Right lobe of liver (tissue), 6 donors: ENCODE data around the gene TCP11L2. TPM values are rescaled to one million over a fixed set of nuclear protein-coding genes. Genes with fewer than 3 reads are reported as not detected.
"Not testable (repeated sequence)": the region's sequence is repeated elsewhere in the genome, so short reads cannot be mapped to it uniquely, and the experiment has no call there.

Source experiments
- ATAC-seq, 4 donors: fragments of 200-7000 bp; cut with Tn5 transposase; one replicate each; pipeline ENCODE4 v1.9.1; 2020; ENCODE audit warnings: mild to moderate bottlenecking in 4 of 4, moderate library complexity in 4 of 4
- DNase-seq, 3 donors: peaks; one replicate each; pipeline ENCODE4 v3.0.0-alpha.2; 2020
- H3K27ac ChIP-seq, 3 donors: fragments of 200-600 bp; one replicate each; pipeline ENCODE4 v1.8.0; 2022
- H3K27me3 ChIP-seq, 2 donors: fragments of 200-600 bp; one replicate each; pipeline ENCODE4 v1.8.0; 2022
- H3K36me3 ChIP-seq, 4 donors: fragments of 200-600 bp; sonication (generic) in 1 of 4; one replicate each; pipeline versions ENCODE4 v1.5.1 to v1.8.0; 2017 to 2022; ENCODE audit warnings: control low read depth in 1 of 4
- H3K4me1 ChIP-seq, 4 donors: fragments of 200-600 bp; sonication (generic) in 1 of 4; one replicate each; pipeline versions ENCODE4 v1.5.1 to v1.8.0; 2017 to 2022; ENCODE audit warnings: control low read depth in 1 of 4
- H3K4me3 ChIP-seq, 3 donors: fragments of 200-600 bp; one replicate each; pipeline ENCODE4 v1.8.0; 2022
- H3K9me3 ChIP-seq, 4 donors: fragments of 200-600 bp; sonication (generic) in 1 of 4; one replicate each; pipeline versions ENCODE4 v1.5.1 to v1.8.0; 2017 to 2022; ENCODE audit warnings: control low read depth in 1 of 4
- CTCF ChIP-seq, 4 donors: fragments of 200-600 bp in 3 of 4; fragments of 450-650 bp in 1 of 4; IDR thresholded peaks; one replicate each; pipeline versions ENCODE4 v1.5.1 to v1.8.0; 2016 to 2022; ENCODE audit warnings: antibody characterized with exemption in 4 of 4, mild to moderate bottlenecking in 2 of 4
- POLR2A ChIP-seq: fragments of 450-650 bp; IDR thresholded peaks from one replicate; pipeline ENCODE4 v1.6.1; 2017; ENCODE audit warnings: antibody characterized with exemption, mild to moderate bottlenecking
- WGBS: methylation state at CpG from one replicate; pipeline ENCODE4 v1.1.6; 2018; ENCODE audit warnings: low coverage, low lambda C conversion rate; ENCODE audit not compliant: insufficient coverage; ENCODE audit errors: missing lambda C conversion rate; 5-methylcytosine and 5-hydroxymethylcytosine counted together
- intact Hi-C, 2 donors: fragments of 100-400 bp; cut with DNase I; formaldehyde crosslinking; loops; one replicate each; pipeline versions ENCODE4 v1.11.2 to v1.14.1; 2022
- total RNA-seq, 6 experiments: library from RNA; depleted of rRNA in 2 of 6; stranded (reverse); fragments of >200 nt in 2 of 6; fragmentation: NEBNext Ultra II Directional in 3 of 6; extraction: Animal tissue kit (Norgen Biotek cat#: 25700) in 3 of 6; gene quantifications; one replicate each; pipeline versions ENCODE4 v1.1.0 to v1.2.4, GENCODE V29; 2016 to 2023
- donor health status: DM: no; HTN: yes; CAD: no.
- donor health status: DM: no; HTN: no; CAD: no.
- donor health status: DM: no; HTN: no; CAD: no.
- donor health status: DM: no; HTN: yes; CAD: no.
- donor health status: DM: no; HTN: yes; CAD: no.

TCP11L2 gene
- total RNA-seq, 6 experiments from 2014 or later: 7.3 to 14.2 (median 10.5) TPM

DNA sequence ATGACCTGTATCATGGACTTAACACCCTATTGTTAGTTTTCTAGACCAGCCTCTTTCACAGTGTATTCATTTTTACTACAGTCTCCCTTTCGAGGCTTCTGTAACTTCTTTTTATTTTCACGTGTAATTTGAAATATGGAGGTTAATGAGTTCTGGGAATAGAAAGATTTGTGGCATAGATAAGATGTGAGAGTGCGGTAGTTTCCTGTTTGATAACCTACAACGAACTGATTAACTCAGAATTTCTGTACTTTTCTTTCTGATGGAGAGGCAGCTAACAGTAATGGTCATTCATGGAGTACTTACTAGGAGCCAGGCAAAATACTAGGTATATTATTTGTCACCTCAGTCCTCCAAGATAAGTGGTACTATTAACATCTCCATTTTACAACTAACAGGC, 76.3 kb downstream of the TCP11L2 start:
- ATAC-seq: no peak
- intact Hi-C loops: no loop called here

GRCh38 chr12:106380954-106381353, 78.4 kb downstream of the TCP11L2 start:
- intact Hi-C loops: no loop called here
- TF ChIP-seq POLR2A (no peak), CTCF (IDR thresholded peaks at IDR 0.05) (no peak)
- WGBS: 89% methylated on average over 1 of the region's 1 CpG
- Histone ChIP-seq H3K36me3 (peaks cover 0 to 25% (median 10%) of the 10 kb centered on the region in 4 donors), H3K27ac (no peak overlapping the region), H3K27me3 (no peaks in the 10 kb centered on the region), H3K9me3 (no peaks in the 10 kb centered on the region), H3K4me3 (no peak overlapping the region), H3K4me1 (no peaks in the 10 kb centered on the region)
- DNase-seq (no peak), ATAC-seq (no peak)

More for the DNA sequence above, 76.3 kb downstream of the TCP11L2 start:
- 66% methylated on average over 4 of the region's 4 CpGs for WGBS
- Histone ChIP-seq H3K36me3 (peaks cover 0 to 28% (median 10%) of the 10 kb centered on the region in 4 donors), H3K4me3 (no peak overlapping the region), H3K4me1 (no peaks in the 10 kb centered on the region), H3K27ac (no peak overlapping the region), H3K27me3 (no peaks in the 10 kb centered on the region), H3K9me3 (no peaks in the 10 kb centered on the region)
- no peak for DNase-seq
- no peak for TF ChIP-seq CTCF (IDR thresholded peaks at IDR 0.05)
- TF ChIP-seq POLR2A: no peak

DNA sequence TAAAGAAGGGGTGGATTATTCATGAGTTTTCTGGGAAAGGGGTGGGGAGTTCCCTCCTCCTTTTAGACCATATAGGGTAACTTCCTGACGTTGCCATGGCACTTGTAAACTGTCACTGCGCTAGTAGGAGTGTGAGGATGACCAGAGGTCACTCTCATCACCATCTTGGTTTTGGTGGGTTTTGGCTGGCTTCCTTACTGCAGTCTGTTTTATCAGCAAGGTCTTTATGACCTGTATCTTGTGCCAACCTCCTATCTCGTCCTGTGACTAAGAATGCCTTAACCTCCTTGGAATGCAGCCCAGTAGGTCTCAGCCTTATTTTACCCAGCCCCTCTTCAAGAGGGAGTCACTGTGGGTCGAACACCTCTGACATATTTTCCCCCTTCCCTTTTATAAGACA, 79.3 kb downstream of the TCP11L2 start:
- 88% methylated on average over 1 of the region's 4 CpGs for WGBS
- H3K4me3 ChIP-seq, ATAC-seq, H3K27ac ChIP-seq, H3K27me3 ChIP-seq, DNase-seq, H3K4me1 ChIP-seq, H3K9me3 ChIP-seq, intact Hi-C loops: not testable (repeated sequence)
- peaks cover 0 to 17% (median 8%) of the 10 kb centered on the region in 4 donors for H3K36me3 ChIP-seq

DNA sequence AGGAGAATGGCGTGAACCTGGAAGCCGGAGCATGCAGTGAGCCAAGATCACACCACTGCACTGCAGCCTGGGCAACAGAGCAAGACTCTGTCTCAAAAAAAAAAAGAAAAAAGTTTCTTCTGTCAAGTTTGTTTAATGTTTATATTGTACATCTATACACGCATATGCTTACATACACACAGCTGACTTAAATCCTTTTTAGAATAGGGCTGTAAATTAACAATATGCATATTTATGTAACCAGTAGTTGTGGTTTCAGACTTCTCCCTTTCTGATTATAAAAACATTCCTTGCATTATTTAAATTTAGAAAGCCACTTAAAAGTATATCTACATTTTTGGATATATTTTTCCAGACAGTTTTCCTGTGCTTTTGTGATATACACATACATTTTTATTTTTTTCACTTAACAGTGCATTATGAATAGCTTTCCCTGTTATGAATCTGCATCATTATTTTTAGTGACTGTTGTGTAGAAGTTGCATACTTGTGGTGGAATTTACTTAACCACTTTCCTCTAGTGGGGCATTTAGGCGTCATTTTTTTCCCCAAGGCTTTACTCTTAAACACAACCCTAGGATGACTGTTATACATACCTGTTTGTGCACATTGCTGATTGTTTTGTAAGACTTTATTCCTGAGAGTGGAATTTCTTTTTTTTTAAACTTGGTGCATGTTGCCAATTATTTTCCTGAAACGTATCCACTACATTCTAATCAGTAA, 84.4 kb downstream of the TCP11L2 start:
- no peaks in the 10 kb centered on the region for H3K9me3 ChIP-seq
- DNase-seq: no peak
- no peaks in the 10 kb centered on the region for H3K4me1 ChIP-seq
- no peaks in the 10 kb centered on the region for H3K36me3 ChIP-seq
- intact Hi-C loops: no loop called here
- no peak overlapping the region for H3K27ac ChIP-seq
- WGBS: 81% methylated on average over 2 of the region's 5 CpGs
- no peak overlapping the region for H3K4me3 ChIP-seq
- TF ChIP-seq CTCF (IDR thresholded peaks at IDR 0.05) (no peak), POLR2A (no peak)
- H3K27me3 ChIP-seq: no peaks in the 10 kb centered on the region
- no peak for ATAC-seq

- WGBS: 100% methylated on average over 1 of the region's 1 CpG
- ATAC-seq (no peak), DNase-seq (no peak)
- Histone ChIP-seq H3K27me3 (no peaks in the 10 kb centered on the region), H3K4me3 (no peak overlapping the region), H3K4me1 (no peaks in the 10 kb centered on the region), H3K27ac (no peak overlapping the region), H3K9me3 (no peaks in the 10 kb centered on the region), H3K36me3 (peaks cover 0 to 2% (median under 1%) of the 10 kb centered on the region in 4 donors)
- intact Hi-C loops: no loop called here
- TF ChIP-seq CTCF (IDR thresholded peaks at IDR 0.05) (no peak), POLR2A (no peak)
These were observed 85.4 kb downstream of the TCP11L2 start for GRCh38 chr12:106387848-106388377.
